Sigmoid colon (tissue), 7 donors: ENCODE results near the gene KIF2A. TPM values are rescaled to one million over a fixed set of nuclear protein-coding genes. Genes with fewer than 3 reads are reported as not detected.

ENCODE experiments used
- DNase-seq: peaks from one replicate; pipeline ENCODE4 v3.0.0-alpha.2; 2019
- H3K27ac ChIP-seq, 4 donors: fragments of 200-600 bp; sonication (generic); one replicate each; pipeline ENCODE4 v1.5.1; 2016 to 2019; ENCODE audit warnings: mild to moderate bottlenecking in 1 of 4
- H3K27me3 ChIP-seq, 3 donors: fragments of 200-600 bp; sonication (generic); one replicate each; pipeline ENCODE4 v1.5.1; 2019; ENCODE audit warnings: mild to moderate bottlenecking in 1 of 3
- H3K36me3 ChIP-seq, 4 donors: fragments of 200-600 bp; sonication (generic); one replicate each; pipeline ENCODE4 v1.5.1; 2016 to 2019
- H3K4me1 ChIP-seq, 4 donors: fragments of 200-600 bp; sonication (generic); one replicate each; pipeline ENCODE4 v1.5.1; 2017 to 2019
- H3K4me3 ChIP-seq, 4 donors: fragments of 200-600 bp; sonication (generic); one replicate each; pipeline ENCODE4 v1.5.1; 2017 to 2019; ENCODE audit warnings: mild to moderate bottlenecking in 2 of 4, moderate library complexity in 1 of 4
- H3K9me3 ChIP-seq, 4 donors: fragments of 200-600 bp in 3 of 4; sonication (generic) in 3 of 4; one replicate each; pipeline versions ENCODE4 v1.5.1 to v1.6.1; 2013 to 2019
- EP300 ChIP-seq, 4 donors: sonication (generic); formaldehyde crosslinking; IDR thresholded peaks; one replicate each; pipeline ENCODE4 v1.6.1; 2017; ENCODE audit warnings: antibody characterized with exemption in 4 of 4
- POLR2A ChIP-seq, 2 donors: fragments of 450-650 bp; IDR thresholded peaks; one replicate each; pipeline ENCODE4 v1.6.1; 2016; ENCODE audit warnings: antibody characterized with exemption in 2 of 2, mild to moderate bottlenecking in 2 of 2, moderate library complexity in 2 of 2
- POLR2AphosphoS5 ChIP-seq, 4 donors: sonication (generic); formaldehyde crosslinking; IDR thresholded peaks; one replicate each; pipeline ENCODE4 v1.6.1; 2017; ENCODE audit warnings: antibody characterized with exemption in 4 of 4
- WGBS, 2 donors: extraction: QIAGEN DNeasy Blood & Tissue Kit; methylation state at CpG; one replicate each; pipeline ENCODE4 v1.1.7; 2013; 5-methylcytosine and 5-hydroxymethylcytosine counted together
- intact Hi-C: fragments of 100-400 bp; cut with DNase I; formaldehyde crosslinking; loops from one replicate; pipeline ENCODE4 v1.15.1; 2023
- polyA plus RNA-seq, 3 donors: library from polyadenylated mRNA; stranded (reverse); fragments of 200-250 nt; gene quantifications; one replicate each; pipeline ENCODE4 v1.2.3, GENCODE V29; 2013
- total RNA-seq, 4 donors: library from RNA; depleted of rRNA; stranded (reverse); fragments of >200 nt; gene quantifications; one replicate each; pipeline ENCODE4 v1.1.0, GENCODE V29; 2016
- TF ChIP-seq, protein P1 (sequence below), 4 experiments: fragments of 450-650 bp in 3 of 4; fragments of 200-600 bp in 1 of 4; IDR thresholded peaks; one replicate each; pipeline ENCODE4 v1.5.1; 2016 to 2019; ENCODE audit warnings: antibody characterized with exemption in 4 of 4, mild to moderate bottlenecking in 3 of 4, moderate library complexity in 2 of 4
- donor health status: healthy with polysubstance abuse.
- donor health status: Bipolar disorder and iron deficiency.
- donor health status: healthy.

The KIF2A gene
- total RNA-seq, result 10 to 100 TPM; 29.6 to 41.7 (median 30.9) TPM
- polyA plus RNA-seq, result 10 to 100 TPM; 10.2 to 22.0 (median 16.6) TPM

DNA sequence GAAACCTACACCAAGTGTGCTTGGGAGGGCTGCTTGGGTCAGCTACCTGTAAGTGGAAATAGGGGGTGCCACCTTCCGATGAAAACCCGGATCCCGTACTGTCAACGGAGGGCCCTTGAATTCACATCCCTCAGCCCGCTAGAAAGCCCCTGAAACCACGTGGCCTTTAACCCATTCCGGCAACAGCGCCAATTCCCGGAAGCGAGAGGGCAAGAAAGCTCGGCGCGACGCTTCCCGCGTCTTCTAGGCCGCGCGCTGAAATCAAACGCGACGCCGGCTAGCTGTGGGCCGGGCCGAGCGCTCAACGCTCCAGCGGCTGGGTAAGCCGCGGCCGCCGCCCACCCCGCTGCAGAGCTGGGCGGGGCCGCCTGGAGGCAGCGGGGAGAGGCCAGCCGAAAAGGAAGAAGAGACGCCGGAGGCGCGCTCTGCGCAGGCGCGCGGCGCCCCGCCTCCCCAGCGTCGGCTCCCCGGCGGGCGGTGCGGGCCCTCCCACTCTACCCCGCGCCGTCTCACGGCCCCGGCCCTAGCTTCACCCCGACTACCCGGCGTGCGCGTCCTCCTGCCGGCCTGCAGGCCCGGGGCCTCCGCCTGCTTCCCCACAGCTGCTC is at the start of gene KIF2A:
TSS of gene KIF2A (plus strand) at position 492 of the 608 bp plus-strand sequence. CDS start 267 bp downstream, outside the sequence.
- Histone ChIP-seq H3K4me1 (peaks cover 0 to 24% (median 16%) of the 10 kb centered on the region in 4 donors), H3K27ac (peak within 1 kb of the TSS; percentile 91 to 98 (median 93)), H3K4me3 (peak within 1 kb of the TSS; percentile 79 to 97 (median 94)), H3K27me3 (no peaks in the 10 kb centered on the region), H3K36me3 (no peaks in the 10 kb centered on the region), H3K9me3 (no peaks in the 10 kb centered on the region)
- TF ChIP-seq POLR2AphosphoS5 (IDR thresholded peaks at IDR 0.05) (peak; percentile 2 to 77 (median 54)), EP300 (IDR thresholded peaks at IDR 0.05) (no peak), POLR2A (IDR thresholded peaks at IDR 0.05) (no peak)
- TF ChIP-seq, protein P1, sequence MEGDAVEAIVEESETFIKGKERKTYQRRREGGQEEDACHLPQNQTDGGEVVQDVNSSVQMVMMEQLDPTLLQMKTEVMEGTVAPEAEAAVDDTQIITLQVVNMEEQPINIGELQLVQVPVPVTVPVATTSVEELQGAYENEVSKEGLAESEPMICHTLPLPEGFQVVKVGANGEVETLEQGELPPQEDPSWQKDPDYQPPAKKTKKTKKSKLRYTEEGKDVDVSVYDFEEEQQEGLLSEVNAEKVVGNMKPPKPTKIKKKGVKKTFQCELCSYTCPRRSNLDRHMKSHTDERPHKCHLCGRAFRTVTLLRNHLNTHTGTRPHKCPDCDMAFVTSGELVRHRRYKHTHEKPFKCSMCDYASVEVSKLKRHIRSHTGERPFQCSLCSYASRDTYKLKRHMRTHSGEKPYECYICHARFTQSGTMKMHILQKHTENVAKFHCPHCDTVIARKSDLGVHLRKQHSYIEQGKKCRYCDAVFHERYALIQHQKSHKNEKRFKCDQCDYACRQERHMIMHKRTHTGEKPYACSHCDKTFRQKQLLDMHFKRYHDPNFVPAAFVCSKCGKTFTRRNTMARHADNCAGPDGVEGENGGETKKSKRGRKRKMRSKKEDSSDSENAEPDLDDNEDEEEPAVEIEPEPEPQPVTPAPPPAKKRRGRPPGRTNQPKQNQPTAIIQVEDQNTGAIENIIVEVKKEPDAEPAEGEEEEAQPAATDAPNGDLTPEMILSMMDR (IDR thresholded peaks at IDR 0.05), result no peak
- 1% methylated on average over 66 of the region's 66 CpGs for WGBS, 2 donors
- intact Hi-C loops, result loop anchor here (5.0 kb wide), 2 partner anchors 46 to 106 kb away; partner anchors contain the start of gene IPO11
- peak; percentile 94 for DNase-seq

DNA sequence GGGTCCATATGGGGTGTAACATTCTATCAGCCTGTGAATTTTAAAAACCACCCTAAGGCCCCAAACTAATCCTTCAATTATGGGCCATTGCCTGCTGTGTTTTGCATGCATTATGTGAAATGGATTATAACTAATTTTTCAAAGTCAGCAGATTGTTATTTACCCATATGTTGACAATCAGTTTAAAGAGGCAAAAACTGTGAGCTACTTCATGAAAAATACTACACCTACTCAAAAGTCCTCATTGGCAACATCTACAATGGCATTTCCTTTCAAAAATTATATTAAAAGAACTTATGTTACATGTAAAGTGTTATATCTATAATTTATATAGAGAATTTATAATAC is 49.0 kb upstream of the KIF2A start:
- H3K9me3 ChIP-seq, result no peaks in the 10 kb centered on the region
- intact Hi-C loops, result no loop called here
- TF ChIP-seq EP300 (IDR thresholded peaks at IDR 0.05) (no peak), POLR2AphosphoS5 (IDR thresholded peaks at IDR 0.05) (no peak), POLR2A (IDR thresholded peaks at IDR 0.05) (no peak)
- TF ChIP-seq, protein P1 (IDR thresholded peaks at IDR 0.05), result no peak
- H3K36me3 ChIP-seq, result no peaks in the 10 kb centered on the region
- no peaks in the 10 kb centered on the region for H3K4me1 ChIP-seq
- no peak overlapping the region for H3K4me3 ChIP-seq
- no peaks in the 10 kb centered on the region for H3K27me3 ChIP-seq
- H3K27ac ChIP-seq, result no peak overlapping the region
- DNase-seq, result no peak

- no peak for DNase-seq
- no peak overlapping the region for H3K4me3 ChIP-seq
- intact Hi-C loops, result no loop called here
- H3K36me3 ChIP-seq, result no peaks in the 10 kb centered on the region
- H3K27me3 ChIP-seq, result no peaks in the 10 kb centered on the region
- no peaks in the 10 kb centered on the region for H3K9me3 ChIP-seq
- no peak overlapping the region for H3K27ac ChIP-seq
- TF ChIP-seq POLR2A (IDR thresholded peaks at IDR 0.05), result no peak
- no peak for TF ChIP-seq EP300 (IDR thresholded peaks at IDR 0.05)
- no peaks in the 10 kb centered on the region for H3K4me1 ChIP-seq
Observed at GRCh38 chr5:62258654-62259053, 47.4 kb upstream of the KIF2A start.

- no peaks in the 10 kb centered on the region for H3K36me3 ChIP-seq
- DNase-seq, result no peak
- no peak for TF ChIP-seq POLR2A (IDR thresholded peaks at IDR 0.05)
- no peak for TF ChIP-seq POLR2AphosphoS5 (IDR thresholded peaks at IDR 0.05)
- no peak for TF ChIP-seq EP300 (IDR thresholded peaks at IDR 0.05)
- WGBS, 2 donors, result 86 to 91% methylated on average over 2 of the region's 2 CpGs
- no peak overlapping the region for H3K4me3 ChIP-seq
- intact Hi-C loops, result no loop called here
- no peak overlapping the region for H3K27ac ChIP-seq
- no peaks in the 10 kb centered on the region for H3K4me1 ChIP-seq
- no peaks in the 10 kb centered on the region for H3K27me3 ChIP-seq
- no peaks in the 10 kb centered on the region for H3K9me3 ChIP-seq
Observed at GRCh38 chr5:62259699-62260250, 46.2 kb upstream of the KIF2A start.

DNA sequence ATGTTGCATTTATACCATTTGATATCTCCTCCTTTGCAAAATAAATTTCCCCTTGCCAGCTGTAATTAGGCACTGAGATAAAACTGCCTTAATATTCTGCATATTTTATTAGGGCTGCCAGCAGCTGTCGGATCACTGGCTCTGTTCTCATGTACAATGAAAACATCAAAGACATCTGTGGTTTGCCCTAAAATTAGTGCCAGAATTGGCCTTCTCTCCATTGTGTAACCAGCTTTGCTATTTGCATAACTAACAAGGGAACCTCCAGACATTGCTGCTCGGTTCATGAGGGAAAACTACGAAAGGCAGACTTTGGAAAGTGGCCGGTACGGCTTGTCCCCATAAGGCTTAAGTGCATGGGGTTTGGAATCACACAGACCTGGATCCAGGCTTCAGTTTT is 45.5 kb upstream of the KIF2A start:
- no peak for DNase-seq
- intact Hi-C loops, result no loop called here
- Histone ChIP-seq H3K4me1 (no peaks in the 10 kb centered on the region), H3K9me3 (no peaks in the 10 kb centered on the region), H3K4me3 (no peak overlapping the region), H3K27ac (no peak overlapping the region), H3K36me3 (no peaks in the 10 kb centered on the region), H3K27me3 (no peaks in the 10 kb centered on the region)
- WGBS, 2 donors, result 68 to 86% methylated on average over 5 of the region's 5 CpGs
- TF ChIP-seq EP300 (IDR thresholded peaks at IDR 0.05), result no peak
- TF ChIP-seq, protein P1 (IDR thresholded peaks at IDR 0.05), result no peak
- TF ChIP-seq POLR2AphosphoS5 (IDR thresholded peaks at IDR 0.05), result no peak
- TF ChIP-seq POLR2A (IDR thresholded peaks at IDR 0.05), result no peak
